ENCODE results near the gene MCUB.

The MCUB gene

GRCh38 chr4:109718759-109719158 lies 158.7 kb downstream of the MCUB start:
- Histone ChIP-seq H3F3A (ENCODE audit: insufficient read depth, low read length) (no peaks in the 10 kb centered on the region), H3K9me2 (replicated peaks; ENCODE audit: insufficient read depth, low read length) (no peaks in the 10 kb centered on the region), H3K36me3 (replicated peaks; ENCODE audit: insufficient read depth, low read length) (peaks cover 4% of the 10 kb centered on the region; the same call in 1 of the 2 replicates), H3K4me2 (ENCODE audit: low read depth, low read length) (no peak overlapping the region), H2AFZ (ENCODE audit: low read length) (no peak overlapping the region), H3K27ac (ENCODE audit: low read length) (no peak overlapping the region), H3K27me3 (replicated peaks; ENCODE audit: insufficient read depth, low read length) (no peaks in the 10 kb centered on the region), H3K9ac (ENCODE audit: low read length) (no peak overlapping the region), H4K20me1 (ENCODE audit: insufficient read depth, low read length) (no peaks in the 10 kb centered on the region), H3K4me3 (ENCODE audit: low read length) (no peak overlapping the region), H3K4me1 (ENCODE audit: low read length) (no peaks in the 10 kb centered on the region), H3K9me3 (replicated peaks; ENCODE audit: insufficient read depth, low read length) (no peaks in the 10 kb centered on the region), H3K79me2 (ENCODE audit: low read length) (peaks cover 26% of the 10 kb centered on the region)
- no peak for TF ChIP-seq EZH2phosphoT487 (IDR thresholded peaks at IDR 0.05; ENCODE audit: low read length)
- TF ChIP-seq EZH2 (optimal IDR thresholded peaks at IDR 0.05; ENCODE audit: low read depth, low read length) = no peak
- TF ChIP-seq, protein P1, sequence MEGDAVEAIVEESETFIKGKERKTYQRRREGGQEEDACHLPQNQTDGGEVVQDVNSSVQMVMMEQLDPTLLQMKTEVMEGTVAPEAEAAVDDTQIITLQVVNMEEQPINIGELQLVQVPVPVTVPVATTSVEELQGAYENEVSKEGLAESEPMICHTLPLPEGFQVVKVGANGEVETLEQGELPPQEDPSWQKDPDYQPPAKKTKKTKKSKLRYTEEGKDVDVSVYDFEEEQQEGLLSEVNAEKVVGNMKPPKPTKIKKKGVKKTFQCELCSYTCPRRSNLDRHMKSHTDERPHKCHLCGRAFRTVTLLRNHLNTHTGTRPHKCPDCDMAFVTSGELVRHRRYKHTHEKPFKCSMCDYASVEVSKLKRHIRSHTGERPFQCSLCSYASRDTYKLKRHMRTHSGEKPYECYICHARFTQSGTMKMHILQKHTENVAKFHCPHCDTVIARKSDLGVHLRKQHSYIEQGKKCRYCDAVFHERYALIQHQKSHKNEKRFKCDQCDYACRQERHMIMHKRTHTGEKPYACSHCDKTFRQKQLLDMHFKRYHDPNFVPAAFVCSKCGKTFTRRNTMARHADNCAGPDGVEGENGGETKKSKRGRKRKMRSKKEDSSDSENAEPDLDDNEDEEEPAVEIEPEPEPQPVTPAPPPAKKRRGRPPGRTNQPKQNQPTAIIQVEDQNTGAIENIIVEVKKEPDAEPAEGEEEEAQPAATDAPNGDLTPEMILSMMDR (IDR thresholded peaks at IDR 0.05; ENCODE audit: low read length) = no peak
- DNase-seq = no peak

GRCh38 chr4:109719604-109720003 lies 159.6 kb downstream of the MCUB start:
- Histone ChIP-seq H3K4me3 (ENCODE audit: low read length) (no peak overlapping the region), H3K4me1 (ENCODE audit: low read length) (no peaks in the 10 kb centered on the region), H3K79me2 (ENCODE audit: low read length) (peaks cover 30% of the 10 kb centered on the region), H3K9me3 (replicated peaks; ENCODE audit: insufficient read depth, low read length) (no peaks in the 10 kb centered on the region), H3F3A (ENCODE audit: insufficient read depth, low read length) (no peaks in the 10 kb centered on the region), H3K9me2 (replicated peaks; ENCODE audit: insufficient read depth, low read length) (no peaks in the 10 kb centered on the region), H4K20me1 (ENCODE audit: insufficient read depth, low read length) (no peaks in the 10 kb centered on the region), H2AFZ (ENCODE audit: low read length) (no peak overlapping the region), H3K9ac (ENCODE audit: low read length) (no peak overlapping the region), H3K4me2 (ENCODE audit: low read depth, low read length) (no peak overlapping the region), H3K36me3 (replicated peaks; ENCODE audit: insufficient read depth, low read length) (peaks cover 4% of the 10 kb centered on the region; the same call in 1 of the 2 replicates), H3K27ac (ENCODE audit: low read length) (no peak overlapping the region), H3K27me3 (replicated peaks; ENCODE audit: insufficient read depth, low read length) (no peaks in the 10 kb centered on the region)
- DNase-seq = no peak
- TF ChIP-seq, protein P1 (IDR thresholded peaks at IDR 0.05; ENCODE audit: low read length) = no peak
- TF ChIP-seq EZH2 (optimal IDR thresholded peaks at IDR 0.05; ENCODE audit: low read depth, low read length) (no peak), EZH2phosphoT487 (IDR thresholded peaks at IDR 0.05; ENCODE audit: low read length) (no peak)

DNA sequence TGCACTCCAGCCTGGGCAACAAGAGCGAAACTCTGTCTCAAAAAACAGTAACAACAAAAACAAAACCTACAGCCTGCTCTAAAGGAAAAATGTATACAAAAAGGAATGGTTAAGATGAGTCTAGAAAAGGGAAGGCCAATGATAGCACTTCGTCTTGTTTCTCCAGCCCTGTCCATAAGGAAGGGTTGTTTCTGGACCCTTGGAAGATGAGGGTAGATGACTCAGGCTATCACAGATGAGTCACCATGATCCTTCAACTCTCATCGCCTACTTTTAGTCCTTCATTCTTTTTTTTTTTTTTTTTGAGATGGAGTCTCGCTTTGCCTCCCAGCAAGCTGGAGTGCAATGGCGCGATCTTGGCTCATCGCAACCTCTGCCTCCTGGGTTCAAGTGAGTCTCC lies 161.0 kb downstream of the MCUB start:
- H3F3A ChIP-seq (ENCODE audit: insufficient read depth, low read length) = no peaks in the 10 kb centered on the region
- no peaks in the 10 kb centered on the region for H3K9me2 ChIP-seq (replicated peaks; ENCODE audit: insufficient read depth, low read length)
- DNase-seq = no peak
- H3K36me3 ChIP-seq (replicated peaks; ENCODE audit: insufficient read depth, low read length) = 0 out of 2 replicates have a peak, but pooled peaks cover under 1% of the 10 kb centered on the region
- no peak overlapping the region for H3K4me2 ChIP-seq (ENCODE audit: low read depth, low read length)
- H3K9ac ChIP-seq (ENCODE audit: low read length) = no peak overlapping the region
- no peak overlapping the region for H2AFZ ChIP-seq (ENCODE audit: low read length)
- H4K20me1 ChIP-seq (ENCODE audit: insufficient read depth, low read length) = no peaks in the 10 kb centered on the region
- no peaks in the 10 kb centered on the region for H3K27me3 ChIP-seq (replicated peaks; ENCODE audit: insufficient read depth, low read length)
- peaks cover 43% of the 10 kb centered on the region for H3K79me2 ChIP-seq (ENCODE audit: low read length)
- no peak overlapping the region for H3K4me3 ChIP-seq (ENCODE audit: low read length)
- TF ChIP-seq, protein P1 (IDR thresholded peaks at IDR 0.05; ENCODE audit: low read length) = no peak
- no peak for TF ChIP-seq EZH2 (optimal IDR thresholded peaks at IDR 0.05; ENCODE audit: low read depth, low read length)
- TF ChIP-seq EZH2phosphoT487 (IDR thresholded peaks at IDR 0.05; ENCODE audit: low read length) = no peak
- no peaks in the 10 kb centered on the region for H3K9me3 ChIP-seq (replicated peaks; ENCODE audit: insufficient read depth, low read length)
- no peak overlapping the region for H3K27ac ChIP-seq (ENCODE audit: low read length)
- no peaks in the 10 kb centered on the region for H3K4me1 ChIP-seq (ENCODE audit: low read length)
